ENCODE data around the gene UBASH3A. TPM values are rescaled to one million over a fixed set of nuclear protein-coding genes. Genes with fewer than 3 reads are reported as not detected.

The UBASH3A gene
- total RNA-seq, 2 experiments from 2014 or later = 59.7 to 60.8 TPM

- ATAC-seq (ENCODE audit: poor library complexity) (no peak), DNase-seq (no peak)
- H3K4me1 Mint-ChIP-seq (ENCODE audit: low read depth) = peaks cover 44% of the 10 kb centered on the region
- POLR2A ChIA-PET = interaction anchor here (1.0 kb wide), 1 partner anchor 28 kb away, joined by 3 read pairs; no protein-coding TSS in a partner anchor
- intact Hi-C loops (cut with DNase I, micrococcal nuclease) = no loop called here
- H3K36me3 ChIP-seq (ENCODE audit: insufficient read depth, low read length) = peaks cover 99% of the 10 kb centered on the region
- H3K36me3 Mint-ChIP-seq (ENCODE audit: low read depth) = peaks cover 98% of the 10 kb centered on the region
- H3K27me3 ChIP-seq (ENCODE audit: control insufficient read depth in 1 of 2, insufficient read depth in 2 of 2, low read length in 2 of 2) = no peaks in the 10 kb centered on the region
- H3K27ac ChIP-seq (ENCODE audit: low read depth in 1 of 2, low read length in 2 of 2) = no peak overlapping the region
- H3K27me3 Mint-ChIP-seq = no peaks in the 10 kb centered on the region
- CTCF ChIA-PET = no interaction called here
- TF ChIP-seq CTCF (IDR thresholded peaks at IDR 0.05) = no peak
- no peak overlapping the region for H3K4me3 Mint-ChIP-seq
- H3K4me3 ChIP-seq (ENCODE audit: low read length) = no peak overlapping the region
- H3K9me3 ChIP-seq (ENCODE audit: control insufficient read depth in 1 of 2, insufficient read depth in 1 of 2, low read length in 2 of 2) = peaks cover 0 to 5% of the 10 kb centered on the region in 2 experiments
- H3K9me3 Mint-ChIP-seq = no peaks in the 10 kb centered on the region
- H3K27ac Mint-ChIP-seq = peak overlapping the region; percentile 89
- peaks cover 33% of the 10 kb centered on the region for H3K4me1 ChIP-seq (ENCODE audit: insufficient read depth, low read length)
Measured at GRCh38 chr21:42432695-42433094, 29.0 kb downstream of the UBASH3A start.

- H3K36me3 Mint-ChIP-seq (ENCODE audit: low read depth) = peaks cover 100% of the 10 kb centered on the region
- peaks cover 98% of the 10 kb centered on the region for H3K36me3 ChIP-seq (ENCODE audit: insufficient read depth, low read length)
Measured at GRCh38 chr21:42433946-42434551, 30.3 kb downstream of the UBASH3A start.

GRCh38 chr21:42434884-42435283 lies 31.2 kb downstream of the UBASH3A start:
- no peak for TF ChIP-seq CTCF (IDR thresholded peaks at IDR 0.05)
- Histone ChIP-seq H3K4me3 (ENCODE audit: low read length) (no peak overlapping the region), H3K27ac (ENCODE audit: low read depth in 1 of 2, low read length in 2 of 2) (no peak overlapping the region), H3K27me3 (ENCODE audit: control insufficient read depth in 1 of 2, insufficient read depth in 2 of 2, low read length in 2 of 2) (no peaks in the 10 kb centered on the region), H3K36me3 (ENCODE audit: insufficient read depth, low read length) (peaks cover 98% of the 10 kb centered on the region), H3K4me1 (ENCODE audit: insufficient read depth, low read length) (peaks cover 33% of the 10 kb centered on the region), H3K9me3 (ENCODE audit: control insufficient read depth in 1 of 2, insufficient read depth in 1 of 2, low read length in 2 of 2) (peaks cover 0 to 5% of the 10 kb centered on the region in 2 experiments)
- POLR2A ChIA-PET = interaction anchor here (1.2 to 1.8 kb wide), 4 partner anchors 10 to 31 kb away, joined by 3 to 10 read pairs (median 6); partner anchors contain the start of gene UBASH3A
- peaks cover 100% of the 10 kb centered on the region for H3K36me3 Mint-ChIP-seq (ENCODE audit: low read depth)
- no peaks in the 10 kb centered on the region for H3K27me3 Mint-ChIP-seq
- H3K27ac Mint-ChIP-seq = peak overlapping the region; percentile 89
- CTCF ChIA-PET = interaction anchor here (0.8 kb wide), 1 partner anchor 53 kb away, joined by 3 read pairs; no protein-coding TSS in a partner anchor
- intact Hi-C loops (cut with DNase I, micrococcal nuclease) = loop anchor here in 1 of 2 experiments (5.0 kb wide), 1 partner anchor 38 kb away; the partner anchor contains the start of gene TMPRSS3
- no peak overlapping the region for H3K4me3 Mint-ChIP-seq
- ATAC-seq (ENCODE audit: poor library complexity) (peak; percentile 58), DNase-seq (no peak)
- peaks cover 54% of the 10 kb centered on the region for H3K4me1 Mint-ChIP-seq (ENCODE audit: low read depth)
- H3K9me3 Mint-ChIP-seq = no peaks in the 10 kb centered on the region

More at GRCh38 chr21:42433946-42434551, 30.3 kb downstream of the UBASH3A start:
- Histone ChIP-seq H3K4me1 (ENCODE audit: insufficient read depth, low read length) (peaks cover 30% of the 10 kb centered on the region), H3K4me3 (ENCODE audit: low read length) (no peak overlapping the region), H3K27me3 (ENCODE audit: control insufficient read depth in 1 of 2, insufficient read depth in 2 of 2, low read length in 2 of 2) (no peaks in the 10 kb centered on the region), H3K27ac (ENCODE audit: low read depth in 1 of 2, low read length in 2 of 2) (no peak overlapping the region), H3K9me3 (ENCODE audit: control insufficient read depth in 1 of 2, insufficient read depth in 1 of 2, low read length in 2 of 2) (peaks cover 0 to 5% of the 10 kb centered on the region in 2 experiments)
- no peaks in the 10 kb centered on the region for H3K9me3 Mint-ChIP-seq
- intact Hi-C loops (cut with DNase I, micrococcal nuclease) = no loop called here
- H3K4me1 Mint-ChIP-seq (ENCODE audit: low read depth) = peaks cover 46% of the 10 kb centered on the region
- no peak for TF ChIP-seq CTCF (IDR thresholded peaks at IDR 0.05)
- ChIA-PET CTCF (interaction anchor here (0.8 kb wide), 1 partner anchor 53 kb away, joined by 3 read pairs; no protein-coding TSS in a partner anchor), POLR2A (interaction anchor here (1.8 kb wide), 1 partner anchor 11 kb away, joined by 6 read pairs; no protein-coding TSS in a partner anchor)
- H3K4me3 Mint-ChIP-seq = no peak overlapping the region
- ATAC-seq (ENCODE audit: poor library complexity) (no peak), DNase-seq (no peak)
- peak overlapping the region; percentile 89 for H3K27ac Mint-ChIP-seq
- H3K27me3 Mint-ChIP-seq = no peaks in the 10 kb centered on the region

Measured in CD4-positive, alpha-beta T cell (primary cell).